ENCODE results near the gene ZBTB4.

ZBTB4 gene

GRCh38 chr17:7440113-7440833 lies 39.2 kb downstream of the ZBTB4 start:
- no peaks in the 10 kb centered on the region for H3K27me3 ChIP-seq (ENCODE audit: low read length)
- no peaks in the 10 kb centered on the region for H3K79me2 ChIP-seq (ENCODE audit: insufficient read depth, low read length)
- H3K27ac ChIP-seq (ENCODE audit: low read depth, low read length): no peak overlapping the region
- no peaks in the 10 kb centered on the region for H3F3A ChIP-seq (ENCODE audit: insufficient read depth)
- no peaks in the 10 kb centered on the region for H4K20me1 ChIP-seq (ENCODE audit: low read depth, low read length)
- peak overlapping the region; percentile 39 for H3K4me2 ChIP-seq (ENCODE audit: low read depth, low read length, poor library complexity, severe bottlenecking)
- H3K9me2 ChIP-seq (replicated peaks; ENCODE audit: insufficient read depth, low read length): no peaks in the 10 kb centered on the region
- H3K4me3 ChIP-seq (ENCODE audit: insufficient read depth, low read length, poor library complexity, severe bottlenecking): no peak overlapping the region
- H3K36me3 ChIP-seq (ENCODE audit: low read length): no peaks in the 10 kb centered on the region
- peak overlapping the region; percentile 21; the same call in 1 of the 2 replicates for H3K9ac ChIP-seq (ENCODE audit: low read length)
- TF ChIP-seq EZH2phosphoT487 (conservative IDR thresholded peaks at IDR 0.05; ENCODE audit: low read length): no peak
- TF ChIP-seq, protein P1, sequence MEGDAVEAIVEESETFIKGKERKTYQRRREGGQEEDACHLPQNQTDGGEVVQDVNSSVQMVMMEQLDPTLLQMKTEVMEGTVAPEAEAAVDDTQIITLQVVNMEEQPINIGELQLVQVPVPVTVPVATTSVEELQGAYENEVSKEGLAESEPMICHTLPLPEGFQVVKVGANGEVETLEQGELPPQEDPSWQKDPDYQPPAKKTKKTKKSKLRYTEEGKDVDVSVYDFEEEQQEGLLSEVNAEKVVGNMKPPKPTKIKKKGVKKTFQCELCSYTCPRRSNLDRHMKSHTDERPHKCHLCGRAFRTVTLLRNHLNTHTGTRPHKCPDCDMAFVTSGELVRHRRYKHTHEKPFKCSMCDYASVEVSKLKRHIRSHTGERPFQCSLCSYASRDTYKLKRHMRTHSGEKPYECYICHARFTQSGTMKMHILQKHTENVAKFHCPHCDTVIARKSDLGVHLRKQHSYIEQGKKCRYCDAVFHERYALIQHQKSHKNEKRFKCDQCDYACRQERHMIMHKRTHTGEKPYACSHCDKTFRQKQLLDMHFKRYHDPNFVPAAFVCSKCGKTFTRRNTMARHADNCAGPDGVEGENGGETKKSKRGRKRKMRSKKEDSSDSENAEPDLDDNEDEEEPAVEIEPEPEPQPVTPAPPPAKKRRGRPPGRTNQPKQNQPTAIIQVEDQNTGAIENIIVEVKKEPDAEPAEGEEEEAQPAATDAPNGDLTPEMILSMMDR (IDR thresholded peaks at IDR 0.05; ENCODE audit: insufficient read depth, low read length, poor library complexity, severe bottlenecking): no peak
- no peak overlapping the region for H2AFZ ChIP-seq (ENCODE audit: low read depth, low read length, severe bottlenecking)
- H3K9me3 ChIP-seq (ENCODE audit: insufficient read depth, low read length): no peaks in the 10 kb centered on the region

DNA sequence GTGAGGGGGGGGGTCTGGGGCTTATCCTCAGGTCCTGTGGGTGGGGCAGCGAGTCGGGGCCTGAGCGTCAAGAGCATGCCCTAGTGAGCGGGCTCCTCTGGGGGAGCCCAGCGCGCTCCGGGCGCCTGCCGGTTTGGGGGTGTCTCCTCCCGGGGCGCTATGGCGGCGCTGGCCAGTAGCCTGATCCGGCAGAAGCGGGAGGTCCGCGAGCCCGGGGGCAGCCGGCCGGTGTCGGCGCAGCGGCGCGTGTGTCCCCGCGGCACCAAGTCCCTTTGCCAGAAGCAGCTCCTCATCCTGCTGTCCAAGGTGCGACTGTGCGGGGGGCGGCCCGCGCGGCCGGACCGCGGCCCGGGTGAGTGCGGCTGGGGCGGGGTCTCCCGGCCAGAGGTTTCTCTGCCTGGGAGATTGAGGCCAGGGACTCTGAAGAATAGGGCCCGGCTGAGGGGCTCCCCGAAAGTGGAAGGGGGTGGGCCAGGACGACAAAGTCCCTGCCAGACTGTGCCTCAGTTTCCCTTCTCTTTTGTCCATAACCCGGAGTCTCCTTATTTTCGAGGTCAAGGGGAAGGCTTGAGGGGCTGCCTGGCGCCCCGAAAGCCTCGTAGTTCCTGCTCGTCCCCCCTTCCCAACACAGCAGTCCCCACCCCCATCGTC lies 39.8 kb downstream of the ZBTB4 start, which contains the start of gene FGF11:
Gene FGF11, plus strand, starts transcription at position 51 of the 651 bp plus-strand sequence. Its CDS starts 109 bp downstream, at position 160.
- Histone ChIP-seq H3K9me2 (replicated peaks; ENCODE audit: insufficient read depth, low read length) (no peaks in the 10 kb centered on the region), H4K20me1 (ENCODE audit: low read depth, low read length) (no peaks in the 10 kb centered on the region), H3K9me3 (ENCODE audit: insufficient read depth, low read length) (no peaks in the 10 kb centered on the region), H3K4me2 (ENCODE audit: low read depth, low read length, poor library complexity, severe bottlenecking) (peak within 1 kb of the TSS; percentile 39), H3K36me3 (ENCODE audit: low read length) (no peaks in the 10 kb centered on the region), H3K4me3 (ENCODE audit: insufficient read depth, low read length, poor library complexity, severe bottlenecking) (no peak within 1 kb of the TSS), H3K27me3 (ENCODE audit: low read length) (no peaks in the 10 kb centered on the region), H3K79me2 (ENCODE audit: insufficient read depth, low read length) (no peaks in the 10 kb centered on the region), H2AFZ (ENCODE audit: low read depth, low read length, severe bottlenecking) (no peak within 1 kb of the TSS), H3K9ac (ENCODE audit: low read length) (peak within 1 kb of the TSS; percentile 21; the same call in 1 of the 2 replicates), H3F3A (ENCODE audit: insufficient read depth) (no peaks in the 10 kb centered on the region), H3K27ac (ENCODE audit: low read depth, low read length) (no peak within 1 kb of the TSS)
- TF ChIP-seq, protein P1 (IDR thresholded peaks at IDR 0.05; ENCODE audit: insufficient read depth, low read length, poor library complexity, severe bottlenecking): no peak
- TF ChIP-seq EZH2phosphoT487 (conservative IDR thresholded peaks at IDR 0.05; ENCODE audit: low read length): no peak

GRCh38 chr17:7438656-7439460 lies 40.6 kb downstream of the ZBTB4 start:
- H3K9ac ChIP-seq (ENCODE audit: low read length): no peak overlapping the region
- no peaks in the 10 kb centered on the region for H3K9me2 ChIP-seq (replicated peaks; ENCODE audit: insufficient read depth, low read length)
- no peaks in the 10 kb centered on the region for H3F3A ChIP-seq (ENCODE audit: insufficient read depth)
- no peaks in the 10 kb centered on the region for H3K36me3 ChIP-seq (ENCODE audit: low read length)
- H3K79me2 ChIP-seq (ENCODE audit: insufficient read depth, low read length): no peaks in the 10 kb centered on the region
- H3K27me3 ChIP-seq (ENCODE audit: low read length): no peaks in the 10 kb centered on the region
- TF ChIP-seq, protein P1 (IDR thresholded peaks at IDR 0.05; ENCODE audit: insufficient read depth, low read length, poor library complexity, severe bottlenecking): no peak
- no peak for TF ChIP-seq EZH2phosphoT487 (conservative IDR thresholded peaks at IDR 0.05; ENCODE audit: low read length)
- no peaks in the 10 kb centered on the region for H3K9me3 ChIP-seq (ENCODE audit: insufficient read depth, low read length)
- H3K4me2 ChIP-seq (ENCODE audit: low read depth, low read length, poor library complexity, severe bottlenecking): no peak overlapping the region
- no peak overlapping the region for H3K4me3 ChIP-seq (ENCODE audit: insufficient read depth, low read length, poor library complexity, severe bottlenecking)
- no peaks in the 10 kb centered on the region for H4K20me1 ChIP-seq (ENCODE audit: low read depth, low read length)
- no peak overlapping the region for H2AFZ ChIP-seq (ENCODE audit: low read depth, low read length, severe bottlenecking)
- no peak overlapping the region for H3K27ac ChIP-seq (ENCODE audit: low read depth, low read length)

All from SU-DHL-6 (cell line).